ENCODE results near the gene SRRM5.
A peak's percentile ranks its signal among the peaks of the same experiment; 100 is the strongest.

GRCh38 chr19:43594710-43595604 lies 16.9 kb upstream of the SRRM5 start:
- TF ChIP-seq CTCF (IDR thresholded peaks at IDR 0.05; ENCODE audit: insufficient read depth, low read depth, low read length), result peak; percentile 81
- no peak for TF ChIP-seq EZH2 (IDR thresholded peaks at IDR 0.05; ENCODE audit: insufficient read depth, low read length)
